Measurements from ENCODE around the gene KCNJ2. TPM values are rescaled to one million over a fixed set of nuclear protein-coding genes. Genes with fewer than 3 reads are reported as not detected.

The KCNJ2 gene
- polyA plus RNA-seq, 1 donor from 2014 or later = 2.3 TPM

GRCh38 chr17:70206361-70207010 lies 37.2 kb downstream of the KCNJ2 start:
- Histone ChIP-seq H3K9ac (ENCODE audit: low read length) (no peak overlapping the region), H2AFZ (ENCODE audit: low read depth, low read length) (no peak overlapping the region), H3K4me3 (ENCODE audit: low read length) (no peak overlapping the region), H3K27ac (ENCODE audit: low read length) (no peak overlapping the region), H3K9me2 (ENCODE audit: insufficient read depth, low read length) (no peaks in the 10 kb centered on the region), H3F3A (ENCODE audit: insufficient read depth, low read length, poor library complexity, severe bottlenecking) (no peaks in the 10 kb centered on the region), H4K20me1 (ENCODE audit: insufficient read depth) (no peaks in the 10 kb centered on the region), H3K9me3 (ENCODE audit: low read length) (no peaks in the 10 kb centered on the region), H3K36me3 (ENCODE audit: insufficient read depth, low read length) (no peaks in the 10 kb centered on the region), H3K27me3 (ENCODE audit: insufficient read depth, low read depth, low read length) (no peaks in the 10 kb centered on the region), H3K79me2 (replicated peaks; ENCODE audit: insufficient read depth, low read length) (no peaks in the 10 kb centered on the region), H3K4me2 (ENCODE audit: low read length) (no peak overlapping the region)
- TF ChIP-seq TAF1 (IDR thresholded peaks at IDR 0.05; ENCODE audit: low read depth) (no peak), POLR2AphosphoS5 (IDR thresholded peaks at IDR 0.05) (no peak)

GRCh38 chr17:70207184-70207583 lies 37.9 kb downstream of the KCNJ2 start:
- Histone ChIP-seq H3K36me3 (ENCODE audit: insufficient read depth, low read length) (no peaks in the 10 kb centered on the region), H3K27ac (ENCODE audit: low read length) (no peak overlapping the region), H2AFZ (ENCODE audit: low read depth, low read length) (no peak overlapping the region), H4K20me1 (ENCODE audit: insufficient read depth) (no peaks in the 10 kb centered on the region), H3K79me2 (replicated peaks; ENCODE audit: insufficient read depth, low read length) (no peaks in the 10 kb centered on the region), H3K9ac (ENCODE audit: low read length) (no peak overlapping the region), H3K27me3 (ENCODE audit: insufficient read depth, low read depth, low read length) (no peaks in the 10 kb centered on the region), H3F3A (ENCODE audit: insufficient read depth, low read length, poor library complexity, severe bottlenecking) (no peaks in the 10 kb centered on the region), H3K9me2 (ENCODE audit: insufficient read depth, low read length) (no peaks in the 10 kb centered on the region), H3K4me2 (ENCODE audit: low read length) (no peak overlapping the region), H3K9me3 (ENCODE audit: low read length) (no peaks in the 10 kb centered on the region), H3K4me3 (ENCODE audit: low read length) (no peak overlapping the region)
- TF ChIP-seq EP300 (conservative IDR thresholded peaks at IDR 0.05; ENCODE audit: poor library complexity, severe bottlenecking) = no peak
- no peak for TF ChIP-seq TAF1 (IDR thresholded peaks at IDR 0.05; ENCODE audit: low read depth)
- no peak for TF ChIP-seq REST (IDR thresholded peaks at IDR 0.05; ENCODE audit: borderline replicate concordance)
- no peak for TF ChIP-seq RAD21 (conservative IDR thresholded peaks at IDR 0.05)
- no peak for TF ChIP-seq SMC3 (conservative IDR thresholded peaks at IDR 0.05; ENCODE audit: poor library complexity)
- no peak for TF ChIP-seq CTCF (IDR thresholded peaks at IDR 0.05; ENCODE audit: poor library complexity, severe bottlenecking)
- TF ChIP-seq EZH2 (IDR thresholded peaks at IDR 0.05; ENCODE audit: borderline replicate concordance, insufficient read depth, low read length, poor library complexity, severe bottlenecking) = no peak
- no peak for TF ChIP-seq MXI1 (conservative IDR thresholded peaks at IDR 0.05; ENCODE audit: poor library complexity, severe bottlenecking)
- TF ChIP-seq POLR2AphosphoS5 (IDR thresholded peaks at IDR 0.05) = no peak
